HepG2 (cell line): Measurements from ENCODE around the gene ELF2. TPM values are rescaled to one million over a fixed set of nuclear protein-coding genes. Genes with fewer than 3 reads are reported as not detected.
A peak's percentile ranks its signal among the peaks of the same experiment; 100 is the strongest.

Experiments
- ARHGAP35 ChIP-seq: sonication (generic); formaldehyde crosslinking; IDR thresholded peaks from 2 replicates; pipeline ENCODE4 v1.9.0; 2022; ENCODE audit warnings: mild to moderate bottlenecking, inconsistent platforms, moderate library complexity, missing genetic modification reagents, borderline replicate concordance
- HNRNPH1 ChIP-seq: fragments of 200-400 bp; formaldehyde crosslinking; optimal IDR thresholded peaks from 2 replicates; pipeline ENCODE3; 2017; ENCODE audit warnings: mild to moderate bottlenecking, low read depth, low read length
- IKZF1 ChIP-seq: fragments of 450-650 bp; IDR thresholded peaks from 2 replicates; pipeline ENCODE4 v1.7.1; 2016
- PAF1 ChIP-seq: IDR thresholded peaks from 2 replicates; pipeline ENCODE4 v1.6.1; 2016; ENCODE audit warnings: missing genetic modification reagents, missing compliant biosample characterization
- PREB ChIP-seq: sonication (generic); formaldehyde crosslinking; IDR thresholded peaks from 2 replicates; pipeline ENCODE4 v1.4.0; 2020; ENCODE audit warnings: missing genetic modification reagents
- TCF7 ChIP-seq: sonication (generic); IDR thresholded peaks from 2 replicates; pipeline ENCODE4 v1.6.1; 2016; ENCODE audit warnings: antibody characterized with exemption, low read depth
- THYN1 ChIP-seq: sonication (generic); formaldehyde crosslinking; IDR thresholded peaks from 2 replicates; pipeline ENCODE4 v1.8.1; 2023; ENCODE audit warnings: low read depth, mild to moderate bottlenecking, moderate library complexity, missing genetic modification reagents, borderline replicate concordance
- ZBTB39 ChIP-seq: sonication (generic); formaldehyde crosslinking; IDR thresholded peaks from 2 replicates; pipeline ENCODE4 v1.5.0; 2020; ENCODE audit warnings: missing genetic modification reagents
- ZBTB40 ChIP-seq, 2 experiments: fragments of 450-650 bp in 1 of 2; sonication (generic) in 1 of 2; formaldehyde crosslinking in 1 of 2; IDR thresholded peaks; 2 replicates each; pipeline versions ENCODE4 v1.6.1 to v1.8.0; 2016 to 2022; ENCODE audit warnings: antibody characterized with exemption in 1 of 2, mild to moderate bottlenecking in 1 of 2, missing genetic modification reagents in 1 of 2
- ZMAT3 ChIP-seq: sonication (generic); formaldehyde crosslinking; conservative IDR thresholded peaks from 2 replicates; pipeline ENCODE4 v1.7.0; 2021; ENCODE audit warnings: missing genetic modification reagents
- ZNF24 ChIP-seq: fragments of 450-650 bp; IDR thresholded peaks from 2 replicates; pipeline ENCODE4 v1.6.1; 2017; ENCODE audit warnings: antibody characterized with exemption, mild to moderate bottlenecking
- ZNF275 ChIP-seq: sonication (generic); formaldehyde crosslinking; IDR thresholded peaks from 2 replicates; pipeline ENCODE4 v1.8.0; 2022; ENCODE audit warnings: missing genetic modification reagents, mild to moderate bottlenecking, inconsistent platforms, borderline replicate concordance
- ZNF446 ChIP-seq: sonication (generic); formaldehyde crosslinking; IDR thresholded peaks from 2 replicates; pipeline ENCODE4 v1.5.0; 2020; ENCODE audit warnings: mild to moderate bottlenecking, missing genetic modification reagents
- ZNF558 ChIP-seq: sonication (generic); formaldehyde crosslinking; IDR thresholded peaks from 2 replicates; pipeline ENCODE4 v1.9.0; 2022; ENCODE audit warnings: mild to moderate bottlenecking, missing genetic modification reagents, borderline replicate concordance
- ZNF629 ChIP-seq: sonication (generic); formaldehyde crosslinking; conservative IDR thresholded peaks from 2 replicates; pipeline ENCODE4 v1.5.0; 2020; ENCODE audit warnings: missing genetic modification reagents
- polyA plus RNA-seq, 8 experiments: library from polyadenylated mRNA; depleted of rRNA in 3 of 8; stranded (reverse) in 7 of 8; unstranded in 1 of 8; fragments of >200 nt; fragmentation: Illumina TruSeq in 4 of 8; extraction: Trizol in 4 of 8; gene quantifications; 2 replicates each; pipeline versions ENCODE4 v1.2.1 to v1.2.3, GENCODE V29; 2011 to 2016; ENCODE audit warnings: low read depth in 4 of 8, missing spikeins in 1 of 8, mixed read lengths in 1 of 8; ENCODE audit not compliant: insufficient read depth in 1 of 8
- total RNA-seq, 5 experiments: library from RNA; depleted of rRNA; stranded (reverse); fragments of >200 nt; fragmentation: Illumina TruSeq; extraction: Trizol; gene quantifications; 2 replicates each; pipeline ENCODE4 v1.2.3, GENCODE V29; 2016; ENCODE audit warnings: low read depth in 1 of 5

The ELF2 gene
- total and polyA plus RNA-seq, 2 of the 13 experiments (the other 11 are each of a cell fraction or from before 2014, with no cell fraction given) = 28.6 to 35.4 TPM

- TF ChIP-seq ZBTB40 (IDR thresholded peaks at IDR 0.05) = no peak
- peak; percentile 63 for TF ChIP-seq ZBTB40 (CRISPR knock-in tag; IDR thresholded peaks at IDR 0.05)
- TF ChIP-seq HNRNPH1 = no peak
- no peak for TF ChIP-seq ZNF558
- TF ChIP-seq THYN1 (CRISPR knock-in tag) = no peak
- no peak for TF ChIP-seq IKZF1
- no peak for TF ChIP-seq ARHGAP35 (CRISPR knock-in tag)
- no peak for TF ChIP-seq ZNF24
- no peak; the same call in 1 of the 2 replicates for TF ChIP-seq ZMAT3 (CRISPR knock-in tag)
- TF ChIP-seq ZNF446 (CRISPR knock-in tag) = no peak
- no peak for TF ChIP-seq PAF1 (CRISPR knock-in tag)
- 0 out of 2 replicates have a peak, but pooled peaks have one; percentile 0 for TF ChIP-seq ZNF275 (CRISPR knock-in tag)
- no peak for TF ChIP-seq ZNF629 (CRISPR knock-in tag)
- TF ChIP-seq TCF7 = no peak
- peak; percentile 58; the same call in 1 of the 2 replicates for TF ChIP-seq ZBTB39 (CRISPR knock-in tag)
- no peak for TF ChIP-seq PREB
Observed at GRCh38 chr4:139083956-139084803, 92.8 kb downstream of the ELF2 start (continued).
